ENCODE measurements around the gene PDLIM1.

- TF ChIP-seq, protein P1, sequence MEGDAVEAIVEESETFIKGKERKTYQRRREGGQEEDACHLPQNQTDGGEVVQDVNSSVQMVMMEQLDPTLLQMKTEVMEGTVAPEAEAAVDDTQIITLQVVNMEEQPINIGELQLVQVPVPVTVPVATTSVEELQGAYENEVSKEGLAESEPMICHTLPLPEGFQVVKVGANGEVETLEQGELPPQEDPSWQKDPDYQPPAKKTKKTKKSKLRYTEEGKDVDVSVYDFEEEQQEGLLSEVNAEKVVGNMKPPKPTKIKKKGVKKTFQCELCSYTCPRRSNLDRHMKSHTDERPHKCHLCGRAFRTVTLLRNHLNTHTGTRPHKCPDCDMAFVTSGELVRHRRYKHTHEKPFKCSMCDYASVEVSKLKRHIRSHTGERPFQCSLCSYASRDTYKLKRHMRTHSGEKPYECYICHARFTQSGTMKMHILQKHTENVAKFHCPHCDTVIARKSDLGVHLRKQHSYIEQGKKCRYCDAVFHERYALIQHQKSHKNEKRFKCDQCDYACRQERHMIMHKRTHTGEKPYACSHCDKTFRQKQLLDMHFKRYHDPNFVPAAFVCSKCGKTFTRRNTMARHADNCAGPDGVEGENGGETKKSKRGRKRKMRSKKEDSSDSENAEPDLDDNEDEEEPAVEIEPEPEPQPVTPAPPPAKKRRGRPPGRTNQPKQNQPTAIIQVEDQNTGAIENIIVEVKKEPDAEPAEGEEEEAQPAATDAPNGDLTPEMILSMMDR (IDR thresholded peaks at IDR 0.05) = no peak
- TF ChIP-seq EP300 (IDR thresholded peaks at IDR 0.05) = no peak
Observed at GRCh38 chr10:95260909-95261552, 29.8 kb downstream of the PDLIM1 start.

Data from ovary (tissue), 3 donors.